GM12873 (cell line): ENCODE measurements around the gene DNLZ.

Experiments
- CTCF ChIP-seq: IDR thresholded peaks from 2 replicates; pipeline ENCODE4 v1.5.1; 2012; ENCODE audit warnings: low read depth, mild to moderate bottlenecking, moderate library complexity, low read length, control low read depth; ENCODE audit not compliant: insufficient read depth; ENCODE audit errors: missing control alignments

Gene DNLZ

GRCh38 chr9:136326061-136326760 is 37.3 kb downstream of the DNLZ start:
- TF ChIP-seq CTCF = no peak

- TF ChIP-seq CTCF = no peak
Measured at GRCh38 chr9:136325358-136325757, 38.2 kb downstream of the DNLZ start.

GRCh38 chr9:136324501-136325300 is 38.8 kb downstream of the DNLZ start:
- no peak for TF ChIP-seq CTCF

- no peak for TF ChIP-seq CTCF
Measured at GRCh38 chr9:136323371-136323789, 40.2 kb downstream of the DNLZ start.

- no peak for TF ChIP-seq CTCF
Measured at GRCh38 chr9:136322756-136323330, 40.7 kb downstream of the DNLZ start.

- TF ChIP-seq CTCF = no peak
Measured at GRCh38 chr9:136321561-136321960, 42.0 kb downstream of the DNLZ start.

- no peak for TF ChIP-seq CTCF
Measured at GRCh38 chr9:136318776-136319241, 44.7 kb downstream of the DNLZ start.
